Esophagus squamous epithelium (tissue), 4 donors: ENCODE results near the gene FBXO31.

ENCODE experiments used
- CTCF ChIP-seq, 6 experiments: fragments of 450-650 bp in 4 of 6; fragments of 200-600 bp in 2 of 6; sonication (generic) in 2 of 6; IDR thresholded peaks; one replicate each; pipeline ENCODE4 v1.5.1; 2016 to 2019; ENCODE audit warnings: antibody characterized with exemption in 6 of 6, mild to moderate bottlenecking in 4 of 6, moderate library complexity in 4 of 6
- POLR2A ChIP-seq, 4 donors: fragments of 450-650 bp; IDR thresholded peaks; one replicate each; pipeline ENCODE4 v1.6.1; 2017; ENCODE audit warnings: antibody characterized with exemption in 4 of 4, mild to moderate bottlenecking in 4 of 4, moderate library complexity in 3 of 4

GRCh38 chr16:87317750-87318644, 65.6 kb downstream of the FBXO31 start:
- TF ChIP-seq CTCF (IDR thresholded peaks at IDR 0.05) (no peak), POLR2A (IDR thresholded peaks at IDR 0.05) (no peak)
